HepG2 (cell line): ENCODE measurements around the gene TP73. TPM values are rescaled to one million over a fixed set of nuclear protein-coding genes. Genes with fewer than 3 reads are reported as not detected.

ENCODE experiments used
- ASH2L ChIP-seq: fragments of 300-600, 200-600 bp; sonication (generic); IDR thresholded peaks from 2 replicates; pipeline ENCODE4 v1.7.0; 2017; ENCODE audit warnings: low read depth, mild to moderate bottlenecking, moderate library complexity, mixed read lengths, low read length; ENCODE audit not compliant: insufficient read length
- CC2D1A ChIP-seq: sonication (generic); formaldehyde crosslinking; IDR thresholded peaks from 2 replicates; pipeline ENCODE4 v1.8.1; 2023; ENCODE audit warnings: mild to moderate bottlenecking, missing genetic modification reagents
- CCDC6 ChIP-seq: sonication (generic); formaldehyde crosslinking; IDR thresholded peaks from 2 replicates; pipeline ENCODE4 v1.8.1; 2022; ENCODE audit warnings: mild to moderate bottlenecking, missing genetic modification reagents, moderate library complexity
- CEBPB ChIP-seq: IDR thresholded peaks from 2 replicates; pipeline ENCODE4 v1.6.1; 2011; ENCODE audit warnings: low read depth, low read length, improper control_type of control experiment, borderline replicate concordance
- DPF2 ChIP-seq: sonication (generic); formaldehyde crosslinking; IDR thresholded peaks from 2 replicates; pipeline ENCODE4 v1.4.0; 2020; ENCODE audit warnings: mild to moderate bottlenecking, low read depth, missing genetic modification reagents, borderline replicate concordance
- ETV5 ChIP-seq: IDR thresholded peaks from 2 replicates; pipeline ENCODE4 v1.6.1; 2018; ENCODE audit warnings: missing biosample characterization, missing genetic modification reagents, inconsistent platforms, borderline replicate concordance
- FOXK2 ChIP-seq: fragments of 450-650 bp; IDR thresholded peaks from 2 replicates; pipeline ENCODE4 v1.6.1; 2016
- GATAD2A ChIP-seq: IDR thresholded peaks from 2 replicates; pipeline ENCODE4 v1.6.1; 2016
- JUND ChIP-seq: sonication (generic); formaldehyde crosslinking; IDR thresholded peaks from 2 replicates; pipeline ENCODE4 v1.8.0; 2022; ENCODE audit warnings: mild to moderate bottlenecking, missing genetic modification reagents
- LCORL ChIP-seq, 2 experiments: fragments of 450-650 bp in 1 of 2; sonication (generic) in 1 of 2; formaldehyde crosslinking in 1 of 2; IDR thresholded peaks; 2 replicates each; pipeline versions ENCODE4 v1.5.0 to v1.6.1; 2017 to 2020; ENCODE audit warnings: antibody characterized with exemption in 1 of 2, missing genetic modification reagents in 1 of 2
- SALL1 ChIP-seq: sonication (generic); formaldehyde crosslinking; IDR thresholded peaks from 2 replicates; pipeline ENCODE4 v1.8.0; 2022; ENCODE audit warnings: mild to moderate bottlenecking, missing genetic modification reagents
- YEATS4 ChIP-seq: sonication (generic); formaldehyde crosslinking; IDR thresholded peaks from 2 replicates; pipeline ENCODE4 v1.4.0; 2020; ENCODE audit warnings: missing genetic modification reagents, borderline replicate concordance
- YY1 ChIP-seq: IDR thresholded peaks from 2 replicates; pipeline ENCODE4 v1.6.1; 2011; ENCODE audit warnings: low read length, low read depth, moderate library complexity, mild to moderate bottlenecking; ENCODE audit not compliant: insufficient read depth, insufficient replicate concordance
- ZNF790 ChIP-seq: sonication (generic); formaldehyde crosslinking; IDR thresholded peaks from 2 replicates; pipeline ENCODE4 v1.8.0; 2022; ENCODE audit warnings: missing genetic modification reagents, mild to moderate bottlenecking, borderline replicate concordance
- ZNF792 ChIP-seq: IDR thresholded peaks from 2 replicates; pipeline ENCODE4 v1.6.1; 2016
- polyA plus RNA-seq, 8 experiments: library from polyadenylated mRNA; depleted of rRNA in 3 of 8; stranded (reverse) in 7 of 8; unstranded in 1 of 8; fragments of >200 nt; fragmentation: Illumina TruSeq in 4 of 8; extraction: Trizol in 4 of 8; gene quantifications; 2 replicates each; pipeline versions ENCODE4 v1.2.1 to v1.2.3, GENCODE V29; 2011 to 2016; ENCODE audit warnings: low read depth in 4 of 8, missing spikeins in 1 of 8, mixed read lengths in 1 of 8; ENCODE audit not compliant: insufficient read depth in 1 of 8
- total RNA-seq, 5 experiments: library from RNA; depleted of rRNA; stranded (reverse); fragments of >200 nt; fragmentation: Illumina TruSeq; extraction: Trizol; gene quantifications; 2 replicates each; pipeline ENCODE4 v1.2.3, GENCODE V29; 2016; ENCODE audit warnings: low read depth in 1 of 5
- TF ChIP-seq, protein P1 (sequence below): sonication (generic); formaldehyde crosslinking; IDR thresholded peaks from 2 replicates; pipeline ENCODE4 v1.4.0; 2020; ENCODE audit warnings: missing genetic modification reagents
- TF ChIP-seq, protein P2 (sequence below): sonication (generic); formaldehyde crosslinking; IDR thresholded peaks from 2 replicates; pipeline ENCODE4 v1.4.0; 2020; ENCODE audit warnings: low read depth, mild to moderate bottlenecking, missing genetic modification reagents
- TF ChIP-seq, protein P3 (sequence below), 2 experiments: sonication (generic) in 1 of 2; formaldehyde crosslinking in 1 of 2; IDR thresholded peaks; 2 replicates each; pipeline versions ENCODE4 v1.4.0 to v1.6.1; 2018 to 2020; ENCODE audit warnings: missing genetic modification reagents in 2 of 2, borderline replicate concordance in 1 of 2, low read depth in 1 of 2, mild to moderate bottlenecking in 1 of 2, missing biosample characterization in 1 of 2
- TF ChIP-seq, protein P4 (sequence below): sonication (generic); formaldehyde crosslinking; IDR thresholded peaks from 2 replicates; pipeline ENCODE4 v1.4.0; 2020; ENCODE audit warnings: low read depth, missing genetic modification reagents

TP73 gene
- total and polyA plus RNA-seq, 2 of the 13 experiments (the other 11 are each of a cell fraction or from before 2014, with no cell fraction given): 0.49 to 1.1 TPM

DNA sequence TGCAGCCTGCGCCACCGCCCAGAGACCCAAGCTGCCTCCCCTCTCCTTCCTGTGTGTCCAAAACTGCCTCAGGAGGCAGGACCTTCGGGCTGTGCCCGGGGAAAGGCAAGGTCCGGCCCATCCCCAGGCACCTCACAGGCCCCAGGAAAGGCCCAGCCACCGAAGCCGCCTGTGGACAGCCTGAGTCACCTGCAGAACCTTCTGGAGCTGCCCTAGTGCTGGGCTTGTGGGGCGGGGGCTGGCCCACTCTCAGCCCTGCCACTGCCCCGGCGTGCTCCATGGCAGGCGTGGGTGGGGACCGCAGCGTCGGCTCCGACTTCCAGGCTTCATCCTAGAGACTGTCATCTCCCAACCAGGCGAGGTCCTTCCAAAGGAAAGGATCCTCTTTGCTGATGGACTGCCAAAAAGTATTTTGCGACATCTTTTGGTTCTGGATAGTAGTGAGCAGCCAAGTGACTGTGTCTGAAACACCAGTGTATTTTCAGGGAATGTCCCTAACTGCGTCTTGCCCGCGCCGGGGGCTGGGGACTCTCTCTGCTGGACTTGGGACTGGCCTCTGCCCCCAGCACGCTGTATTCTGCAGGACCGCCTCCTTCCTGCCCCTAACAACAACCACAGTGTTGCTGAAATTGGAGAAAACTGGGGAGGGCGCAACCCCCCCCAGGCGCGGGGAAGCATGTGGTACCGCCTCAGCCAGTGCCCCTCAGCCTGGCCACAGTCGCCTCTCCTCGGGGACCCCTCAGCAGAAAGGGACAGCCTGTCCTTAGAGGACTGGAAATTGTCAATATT, 81.0 kb downstream of the TP73 start (continued):
- TF ChIP-seq, protein P1, sequence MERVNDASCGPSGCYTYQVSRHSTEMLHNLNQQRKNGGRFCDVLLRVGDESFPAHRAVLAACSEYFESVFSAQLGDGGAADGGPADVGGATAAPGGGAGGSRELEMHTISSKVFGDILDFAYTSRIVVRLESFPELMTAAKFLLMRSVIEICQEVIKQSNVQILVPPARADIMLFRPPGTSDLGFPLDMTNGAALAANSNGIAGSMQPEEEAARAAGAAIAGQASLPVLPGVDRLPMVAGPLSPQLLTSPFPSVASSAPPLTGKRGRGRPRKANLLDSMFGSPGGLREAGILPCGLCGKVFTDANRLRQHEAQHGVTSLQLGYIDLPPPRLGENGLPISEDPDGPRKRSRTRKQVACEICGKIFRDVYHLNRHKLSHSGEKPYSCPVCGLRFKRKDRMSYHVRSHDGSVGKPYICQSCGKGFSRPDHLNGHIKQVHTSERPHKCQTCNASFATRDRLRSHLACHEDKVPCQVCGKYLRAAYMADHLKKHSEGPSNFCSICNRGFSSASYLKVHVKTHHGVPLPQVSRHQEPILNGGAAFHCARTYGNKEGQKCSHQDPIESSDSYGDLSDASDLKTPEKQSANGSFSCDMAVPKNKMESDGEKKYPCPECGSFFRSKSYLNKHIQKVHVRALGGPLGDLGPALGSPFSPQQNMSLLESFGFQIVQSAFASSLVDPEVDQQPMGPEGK (CRISPR knock-in tag): peak; percentile 100
- TF ChIP-seq ZNF792 (CRISPR knock-in tag): no peak; the same call in 1 of the 2 replicates
- TF ChIP-seq, protein P2, sequence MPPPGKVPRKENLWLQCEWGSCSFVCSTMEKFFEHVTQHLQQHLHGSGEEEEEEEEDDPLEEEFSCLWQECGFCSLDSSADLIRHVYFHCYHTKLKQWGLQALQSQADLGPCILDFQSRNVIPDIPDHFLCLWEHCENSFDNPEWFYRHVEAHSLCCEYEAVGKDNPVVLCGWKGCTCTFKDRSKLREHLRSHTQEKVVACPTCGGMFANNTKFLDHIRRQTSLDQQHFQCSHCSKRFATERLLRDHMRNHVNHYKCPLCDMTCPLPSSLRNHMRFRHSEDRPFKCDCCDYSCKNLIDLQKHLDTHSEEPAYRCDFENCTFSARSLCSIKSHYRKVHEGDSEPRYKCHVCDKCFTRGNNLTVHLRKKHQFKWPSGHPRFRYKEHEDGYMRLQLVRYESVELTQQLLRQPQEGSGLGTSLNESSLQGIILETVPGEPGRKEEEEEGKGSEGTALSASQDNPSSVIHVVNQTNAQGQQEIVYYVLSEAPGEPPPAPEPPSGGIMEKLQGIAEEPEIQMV (CRISPR knock-in tag): no peak
- TF ChIP-seq YY1: no peak
- peak; percentile 71 for TF ChIP-seq SALL1
- TF ChIP-seq, protein P3, sequence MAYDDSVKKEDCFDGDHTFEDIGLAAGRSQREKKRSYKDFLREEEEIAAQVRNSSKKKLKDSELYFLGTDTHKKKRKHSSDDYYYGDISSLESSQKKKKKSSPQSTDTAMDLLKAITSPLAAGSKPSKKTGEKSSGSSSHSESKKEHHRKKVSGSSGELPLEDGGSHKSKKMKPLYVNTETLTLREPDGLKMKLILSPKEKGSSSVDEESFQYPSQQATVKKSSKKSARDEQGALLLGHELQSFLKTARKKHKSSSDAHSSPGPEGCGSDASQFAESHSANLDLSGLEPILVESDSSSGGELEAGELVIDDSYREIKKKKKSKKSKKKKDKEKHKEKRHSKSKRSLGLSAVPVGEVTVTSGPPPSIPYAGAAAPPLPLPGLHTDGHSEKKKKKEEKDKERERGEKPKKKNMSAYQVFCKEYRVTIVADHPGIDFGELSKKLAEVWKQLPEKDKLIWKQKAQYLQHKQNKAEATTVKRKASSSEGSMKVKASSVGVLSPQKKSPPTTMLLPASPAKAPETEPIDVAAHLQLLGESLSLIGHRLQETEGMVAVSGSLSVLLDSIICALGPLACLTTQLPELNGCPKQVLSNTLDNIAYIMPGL (CRISPR knock-in tag; IDR thresholded peaks at IDR 0.05; ENCODE audit: borderline replicate concordance in 1 of 2, low read depth in 1 of 2): 0 out of 4 replicates have a peak, but pooled peaks of 1 of the 2 experiments have one; percentile 41
- no peak for TF ChIP-seq FOXK2
- TF ChIP-seq JUND (CRISPR knock-in tag): peak; percentile 11; the same call in 1 of the 2 replicates
- TF ChIP-seq CEBPB: no peak
- TF ChIP-seq ZNF790 (CRISPR knock-in tag): no peak
- no peak for TF ChIP-seq LCORL (IDR thresholded peaks at IDR 0.05)
- TF ChIP-seq LCORL (CRISPR knock-in tag; IDR thresholded peaks at IDR 0.05): peak; percentile 70; the same call in 1 of the 2 replicates
- TF ChIP-seq ASH2L: peak; percentile 44
- peak; percentile 51; the same call in 1 of the 2 replicates for TF ChIP-seq DPF2
- TF ChIP-seq GATAD2A (CRISPR knock-in tag): peak; percentile 47; the same call in 1 of the 2 replicates
- TF ChIP-seq CC2D1A (CRISPR knock-in tag): no peak
- peak; percentile 56; the same call in 1 of the 2 replicates for TF ChIP-seq CCDC6 (CRISPR knock-in tag)
- TF ChIP-seq YEATS4 (CRISPR knock-in tag): peak; percentile 79
- peak; percentile 54; the same call in 1 of the 2 replicates for TF ChIP-seq ETV5 (CRISPR knock-in tag)
- TF ChIP-seq, protein P4, sequence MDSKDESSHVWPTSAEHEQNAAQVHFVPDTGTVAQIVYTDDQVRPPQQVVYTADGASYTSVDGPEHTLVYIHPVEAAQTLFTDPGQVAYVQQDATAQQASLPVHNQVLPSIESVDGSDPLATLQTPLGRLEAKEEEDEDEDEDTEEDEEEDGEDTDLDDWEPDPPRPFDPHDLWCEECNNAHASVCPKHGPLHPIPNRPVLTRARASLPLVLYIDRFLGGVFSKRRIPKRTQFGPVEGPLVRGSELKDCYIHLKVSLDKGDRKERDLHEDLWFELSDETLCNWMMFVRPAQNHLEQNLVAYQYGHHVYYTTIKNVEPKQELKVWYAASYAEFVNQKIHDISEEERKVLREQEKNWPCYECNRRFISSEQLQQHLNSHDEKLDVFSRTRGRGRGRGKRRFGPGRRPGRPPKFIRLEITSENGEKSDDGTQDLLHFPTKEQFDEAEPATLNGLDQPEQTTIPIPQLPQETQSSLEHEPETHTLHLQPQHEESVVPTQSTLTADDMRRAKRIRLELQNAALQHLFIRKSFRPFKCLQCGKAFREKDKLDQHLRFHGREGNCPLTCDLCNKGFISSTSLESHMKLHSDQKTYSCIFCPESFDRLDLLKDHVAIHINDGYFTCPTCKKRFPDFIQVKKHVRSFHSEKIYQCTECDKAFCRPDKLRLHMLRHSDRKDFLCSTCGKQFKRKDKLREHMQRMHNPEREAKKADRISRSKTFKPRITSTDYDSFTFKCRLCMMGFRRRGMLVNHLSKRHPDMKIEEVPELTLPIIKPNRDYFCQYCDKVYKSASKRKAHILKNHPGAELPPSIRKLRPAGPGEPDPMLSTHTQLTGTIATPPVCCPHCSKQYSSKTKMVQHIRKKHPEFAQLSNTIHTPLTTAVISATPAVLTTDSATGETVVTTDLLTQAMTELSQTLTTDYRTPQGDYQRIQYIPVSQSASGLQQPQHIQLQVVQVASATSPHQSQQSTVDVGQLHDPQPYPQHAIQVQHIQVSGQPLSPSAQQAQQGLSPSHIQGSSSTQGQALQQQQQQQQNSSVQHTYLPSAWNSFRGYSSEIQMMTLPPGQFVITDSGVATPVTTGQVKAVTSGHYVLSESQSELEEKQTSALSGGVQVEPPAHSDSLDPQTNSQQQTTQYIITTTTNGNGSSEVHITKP (CRISPR knock-in tag): 0 out of 2 replicates have a peak, but pooled peaks have one; percentile 49
